ENCODE results near the gene CASD1. TPM values are rescaled to one million over a fixed set of nuclear protein-coding genes. Genes with fewer than 3 reads are reported as not detected.

CASD1 gene
- 71.6 and 76.7 TPM in 2 replicates for total RNA-seq (2013; cell fraction: nucleolus; rRNA removed)
- total RNA-seq (2014; rRNA removed) = 12.6 and 15.5 TPM in 2 replicates
- total RNA-seq (2014; rRNA removed; fragmentation: Illumina TruSeq; extraction: Trizol) = 11.6 and 12.6 TPM in 2 replicates
- total RNA-seq (2021) = 11.4 and 11.8 TPM in 2 replicates
- 2.9 TPM for polyA plus RNA-seq (2011; ENCODE audit: low read depth)
- polyA plus RNA-seq (2011; rRNA removed) = 18.6 and 32.6 TPM in 2 replicates
- 4.2 and 4.7 TPM in 2 replicates for polyA plus RNA-seq (2011; cell fraction: cytosol; rRNA removed)
- 13.2 and 15.8 TPM in 2 replicates for polyA plus RNA-seq (2011; cell fraction: nucleus; rRNA removed)
- 5.9 and 6.3 TPM in 2 replicates for polyA plus RNA-seq (2012)
- polyA plus RNA-seq (2014; fragmentation: Illumina TruSeq; extraction: Trizol) = 13.0 and 16.4 TPM in 2 replicates
- polyA plus RNA-seq (2014; fragmentation: Nextera tagmentation; extraction: Ambion mirVana) = 1 to 10 TPM; 4.0 to 7.1 TPM
- polyA plus RNA-seq (2014; rRNA removed) = 6.4 and 10.0 TPM in 2 replicates
- 1 to 10 TPM; 5.0 to 7.5 TPM for polyA plus RNA-seq (2016; fragmentation: Nextera tagmentation; extraction: Ambion mirVana)
- polyA minus RNA-seq (2011; rRNA and poly(A)+ RNA removed) = 9.6 and 13.2 TPM in 2 replicates
- polyA minus RNA-seq (2011; cell fraction: cytosol; rRNA and poly(A)+ RNA removed) = 6.3 and 17.9 TPM in 2 replicates
- 24.8 and 39.3 TPM in 2 replicates for polyA minus RNA-seq (2011; cell fraction: nucleus; rRNA and poly(A)+ RNA removed)
- Bru-seq, nascent RNA = percentile 78 among the genes with signal in this experiment
- BruChase-seq, experiment 1, labeled RNA remaining after a 6-hour chase = percentile 80 among the genes with signal in this experiment
- BruChase-seq, experiment 2, labeled RNA remaining after a 2-hour chase = percentile 85 among the genes with signal in this experiment
- long read RNA-seq, experiment 1, partial matches to known transcripts = 1 of 1 reads
- long read RNA-seq, experiment 1, other reads (novel, unspliced or antisense) = 0 of 1 reads
- long read RNA-seq, experiment 2, partial matches to known transcripts = 3 of 7 reads
- long read RNA-seq, experiment 2, other reads (novel, unspliced or antisense) = 4 of 7 reads

- in situ Hi-C loops (cut with MboI) = no loop called here
- Histone ChIP-seq H3K9me3 (replicated peaks; ENCODE audit: control insufficient read depth, insufficient read depth, low read length) (no peaks in the 10 kb centered on the region), H3K4me1 (ENCODE audit: control insufficient read depth, insufficient read depth, low read length) (peaks cover 14% of the 10 kb centered on the region), H2AFZ (ENCODE audit: control insufficient read depth, low read depth, low read length) (peak within 1 kb of the TSS; percentile 98), H3K27ac (ENCODE audit: control insufficient read depth, insufficient read depth) (peak within 1 kb of the TSS; percentile 79), H3K4me3 (peak within 1 kb of the TSS; percentile 71), H3K27me3 (replicated peaks in 1 of 2; ENCODE audit: control insufficient read depth in 2 of 2, insufficient read depth in 2 of 2, low read length in 1 of 2) (no peaks in the 10 kb centered on the region), H3K79me2 (ENCODE audit: control insufficient read depth, insufficient read depth, low read length) (peaks cover 23% of the 10 kb centered on the region), H4K20me1 (ENCODE audit: control insufficient read depth, insufficient read depth) (no peaks in the 10 kb centered on the region), H3K9ac (ENCODE audit: control insufficient read depth, insufficient read depth, low read length) (peak within 1 kb of the TSS; percentile 84), H3K36me3 (ENCODE audit: control insufficient read depth in 2 of 2, insufficient read depth in 2 of 2, low read length in 1 of 2) (no peaks in the 10 kb centered on the region), H3K4me2 (ENCODE audit: control insufficient read depth, insufficient read depth) (peak within 1 kb of the TSS; percentile 94)
- FAIRE-seq (no peak), ATAC-seq (peak; percentile 50), DNase-seq (ENCODE audit: low read depth, low spot score) (no peak)
- CTCF ChIA-PET = no interaction called here
- SMC1A ChIA-PET (ENCODE audit: uncharacterized antibody, unreplicated experiment) = no interaction called here
- TSS peak; percentile 80 for BruUV-seq (replicated peaks)
- 6% methylated on average over 40 of the region's 40 CpGs for WGBS (ENCODE audit: insufficient coverage, insufficient replicate concordance, low lambda C conversion rate, missing lambda C conversion rate)
- intact Hi-C loops (cut with micrococcal nuclease; ENCODE audit: unreplicated experiment) = no loop called here
- POLR2A ChIA-PET = interaction anchor here (2.9 kb wide), 1 partner anchor 148 kb away, joined by 9 read pairs; no protein-coding TSS in a partner anchor
- RAD21 ChIA-PET (ENCODE audit: unreplicated experiment) = no interaction called here
- TF ChIP-seq NR2F1 (conservative IDR thresholded peaks at IDR 0.05) = peak; percentile 98
- TF ChIP-seq FOXM1 (IDR thresholded peaks at IDR 0.05; ENCODE audit: low read depth, low read length) = no peak
- TF ChIP-seq ZNF207 (IDR thresholded peaks at IDR 0.05; ENCODE audit: borderline replicate concordance) = no peak
- TF ChIP-seq CHD1 (IDR thresholded peaks at IDR 0.05; ENCODE audit: low read depth, low read length) = no peak
- TF ChIP-seq IKZF1 (conservative IDR thresholded peaks at IDR 0.05) = no peak
- TF ChIP-seq KLF5 (IDR thresholded peaks at IDR 0.05; ENCODE audit: partially characterized antibody) = no peak
- TF ChIP-seq FOXK2 (IDR thresholded peaks at IDR 0.05) = no peak
- 0 out of 2 replicates have a peak, but pooled peaks have one; percentile 20 for TF ChIP-seq ELK1 (IDR thresholded peaks at IDR 0.05; ENCODE audit: low read depth, low read length)
- TF ChIP-seq USF1 (IDR thresholded peaks at IDR 0.05; ENCODE audit: borderline replicate concordance, extremely low read length, insufficient read depth, low read depth, low read length) = peak; percentile 13
- TF ChIP-seq ESRRA (IDR thresholded peaks at IDR 0.05; ENCODE audit: low read length) = no peak
- no peak for TF ChIP-seq EZH2 (IDR thresholded peaks at IDR 0.05; ENCODE audit: borderline replicate concordance, control insufficient read depth, low read depth, low read length)
- TF ChIP-seq RUNX3 (IDR thresholded peaks at IDR 0.05; ENCODE audit: low read length) = no peak
- TF ChIP-seq BMI1 (IDR thresholded peaks at IDR 0.05; ENCODE audit: borderline replicate concordance) = no peak
- TF ChIP-seq IRF4 (IDR thresholded peaks at IDR 0.05; ENCODE audit: low read depth, low read length) = no peak
- no peak for TF ChIP-seq ATF2 (IDR thresholded peaks at IDR 0.05; ENCODE audit: low read length)
- peak; percentile 79 for TF ChIP-seq NR2C1 (IDR thresholded peaks at IDR 0.05)
- TF ChIP-seq IKZF2 (IDR thresholded peaks at IDR 0.05) = no peak
- TF ChIP-seq SIX5 (IDR thresholded peaks at IDR 0.05; ENCODE audit: low read depth, low read length, severe bottlenecking) = no peak
- no peak for TF ChIP-seq ZSCAN29 (IDR thresholded peaks at IDR 0.05)
Measured at GRCh38 chr7:94509264-94509886, at the start of gene CASD1. Gene CASD1 (plus strand): TSS chr7:94509809. CDS start chr7:94510085, 276 bp downstream.

Data from GM12878 (cell line).